Effector memory CD4-positive, alpha-beta T cell (primary cell): ENCODE results near the gene EIF1AD.
"Not testable (repeated sequence)": the region's sequence is repeated elsewhere in the genome, so short reads cannot be mapped to it uniquely, and the experiment has no call there.

Experiments used
- DNase-seq, 3 donors: peaks; one replicate each; pipeline ENCODE4 v3.0.0-alpha.2; 2020
- H3K27ac ChIP-seq: 2 replicates; pipeline ENCODE4 v1.7.0; 2013; ENCODE audit warnings: mild to moderate bottlenecking, low read length, moderate library complexity; ENCODE audit not compliant: insufficient read depth, poor library complexity, severe bottlenecking
- H3K27me3 ChIP-seq: replicated peaks from 2 replicates; pipeline ENCODE4 v1.7.0; 2013; ENCODE audit warnings: mild to moderate bottlenecking, low read length; ENCODE audit not compliant: insufficient read depth, control insufficient read depth, poor library complexity, severe bottlenecking
- H3K36me3 ChIP-seq: 2 replicates; pipeline ENCODE4 v1.7.0; 2013; ENCODE audit warnings: mild to moderate bottlenecking, low read length, moderate library complexity; ENCODE audit not compliant: control insufficient read depth, insufficient read depth
- H3K4me1 ChIP-seq: 2 replicates; pipeline ENCODE4 v1.7.0; 2013; ENCODE audit warnings: low read length, mild to moderate bottlenecking; ENCODE audit not compliant: control insufficient read depth, insufficient read depth, poor library complexity, severe bottlenecking
- H3K4me3 ChIP-seq: 2 replicates; pipeline ENCODE4 v1.7.0; 2013; ENCODE audit warnings: low read length, low read depth, mild to moderate bottlenecking; ENCODE audit not compliant: insufficient read depth, poor library complexity, severe bottlenecking
- H3K9me3 ChIP-seq: 2 replicates; pipeline ENCODE4 v1.7.0; 2013; ENCODE audit warnings: mild to moderate bottlenecking, low read length, moderate library complexity; ENCODE audit not compliant: control insufficient read depth

EIF1AD gene

GRCh38 chr11:66042996-66043906, 41.3 kb upstream of the EIF1AD start:
- H3K27me3 ChIP-seq = peaks cover 2% of the 10 kb centered on the region

GRCh38 chr11:66042227-66042995, 40.5 kb upstream of the EIF1AD start:
- Histone ChIP-seq H3K9me3 (no peaks in the 10 kb centered on the region), H3K36me3 (no peaks in the 10 kb centered on the region), H3K27me3 (no peaks in the 10 kb centered on the region), H3K27ac (no peak overlapping the region), H3K4me1 (peaks cover 6% of the 10 kb centered on the region), H3K4me3 (no peak overlapping the region)
- DNase-seq = no peak

More at GRCh38 chr11:66042996-66043906, 41.3 kb upstream of the EIF1AD start:
- no peaks in the 10 kb centered on the region for H3K36me3 ChIP-seq
- no peak overlapping the region for H3K4me3 ChIP-seq
- H3K4me1 ChIP-seq = peaks cover 6% of the 10 kb centered on the region
- H3K9me3 ChIP-seq = no peaks in the 10 kb centered on the region
- H3K27ac ChIP-seq = no peak overlapping the region
- no peak for DNase-seq

- Histone ChIP-seq H3K4me1 (no peaks in the 10 kb centered on the region), H3K9me3 (no peaks in the 10 kb centered on the region), H3K27me3 (no peaks in the 10 kb centered on the region), H3K27ac (no peak overlapping the region), H3K36me3 (no peaks in the 10 kb centered on the region), H3K4me3 (no peak overlapping the region)
- no peak for DNase-seq
Measured at GRCh38 chr11:66039765-66040164, 37.8 kb upstream of the EIF1AD start.

GRCh38 chr11:66037327-66037726, 35.4 kb upstream of the EIF1AD start:
- no peak overlapping the region for H3K27ac ChIP-seq
- no peaks in the 10 kb centered on the region for H3K36me3 ChIP-seq
- H3K9me3 ChIP-seq = no peaks in the 10 kb centered on the region
- H3K4me3 ChIP-seq = no peak overlapping the region
- no peaks in the 10 kb centered on the region for H3K27me3 ChIP-seq
- DNase-seq = no peak
- H3K4me1 ChIP-seq = no peaks in the 10 kb centered on the region

GRCh38 chr11:66036334-66036710, 34.4 kb upstream of the EIF1AD start:
- Histone ChIP-seq H3K27ac (no peak overlapping the region), H3K9me3 (no peaks in the 10 kb centered on the region), H3K4me1 (no peaks in the 10 kb centered on the region), H3K36me3 (no peaks in the 10 kb centered on the region), H3K27me3 (no peaks in the 10 kb centered on the region), H3K4me3 (no peak overlapping the region)
- DNase-seq = no peak

GRCh38 chr11:66035653-66036333, 33.8 kb upstream of the EIF1AD start:
- Histone ChIP-seq H3K27me3 (no peaks in the 10 kb centered on the region), H3K9me3 (no peaks in the 10 kb centered on the region), H3K27ac (no peak overlapping the region), H3K4me1 (no peaks in the 10 kb centered on the region), H3K36me3 (no peaks in the 10 kb centered on the region), H3K4me3 (no peak overlapping the region)
- no peak for DNase-seq

- H3K9me3 ChIP-seq = no peaks in the 10 kb centered on the region
- no peak for DNase-seq
- no peak overlapping the region for H3K27ac ChIP-seq
- no peaks in the 10 kb centered on the region for H3K36me3 ChIP-seq
- no peaks in the 10 kb centered on the region for H3K4me1 ChIP-seq
- no peaks in the 10 kb centered on the region for H3K27me3 ChIP-seq
- no peak overlapping the region for H3K4me3 ChIP-seq
Measured at GRCh38 chr11:66032957-66033735, 31.2 kb upstream of the EIF1AD start.

GRCh38 chr11:66026017-66026529, 24.1 kb upstream of the EIF1AD start, which contains the start of gene CATSPER1:
Gene CATSPER1 (minus strand): TSS chr11:66026479. CDS start chr11:66026379, 100 bp downstream.
- Histone ChIP-seq H3K4me1 (peaks cover 6% of the 10 kb centered on the region), H3K9me3 (no peaks in the 10 kb centered on the region), H3K27me3 (no peaks in the 10 kb centered on the region), H3K27ac (no peak within 1 kb of the TSS), H3K4me3 (no peak within 1 kb of the TSS), H3K36me3 (no peaks in the 10 kb centered on the region)
- DNase-seq = no peak

- not testable (repeated sequence) for H3K9me3 ChIP-seq, H3K36me3 ChIP-seq, DNase-seq, H3K27me3 ChIP-seq, H3K4me1 ChIP-seq, H3K4me3 ChIP-seq, H3K27ac ChIP-seq
Measured at GRCh38 chr11:66023186-66023440, 21.2 kb upstream of the EIF1AD start.
